ENCODE measurements around the gene BDNF.

DNA sequence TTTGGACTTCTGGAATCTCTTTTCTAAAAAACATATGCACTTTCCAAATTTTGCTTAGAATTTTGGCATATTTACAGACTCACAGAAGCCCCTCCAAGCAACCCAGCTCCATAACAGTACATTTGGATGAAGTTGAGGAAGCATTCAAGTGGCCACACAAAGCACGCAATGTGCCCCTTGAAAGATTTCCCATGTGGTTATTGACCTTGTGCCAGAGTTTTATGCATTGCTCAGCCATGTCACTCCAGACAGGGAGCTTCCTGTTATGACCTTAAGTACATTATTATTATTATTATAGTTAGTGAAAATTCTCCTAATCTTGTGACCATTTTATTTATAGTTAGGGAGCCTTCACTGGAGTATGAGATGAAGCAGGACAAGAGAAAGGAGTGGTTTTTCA lies 35.0 kb upstream of the BDNF start:
- TF ChIP-seq, protein P1, sequence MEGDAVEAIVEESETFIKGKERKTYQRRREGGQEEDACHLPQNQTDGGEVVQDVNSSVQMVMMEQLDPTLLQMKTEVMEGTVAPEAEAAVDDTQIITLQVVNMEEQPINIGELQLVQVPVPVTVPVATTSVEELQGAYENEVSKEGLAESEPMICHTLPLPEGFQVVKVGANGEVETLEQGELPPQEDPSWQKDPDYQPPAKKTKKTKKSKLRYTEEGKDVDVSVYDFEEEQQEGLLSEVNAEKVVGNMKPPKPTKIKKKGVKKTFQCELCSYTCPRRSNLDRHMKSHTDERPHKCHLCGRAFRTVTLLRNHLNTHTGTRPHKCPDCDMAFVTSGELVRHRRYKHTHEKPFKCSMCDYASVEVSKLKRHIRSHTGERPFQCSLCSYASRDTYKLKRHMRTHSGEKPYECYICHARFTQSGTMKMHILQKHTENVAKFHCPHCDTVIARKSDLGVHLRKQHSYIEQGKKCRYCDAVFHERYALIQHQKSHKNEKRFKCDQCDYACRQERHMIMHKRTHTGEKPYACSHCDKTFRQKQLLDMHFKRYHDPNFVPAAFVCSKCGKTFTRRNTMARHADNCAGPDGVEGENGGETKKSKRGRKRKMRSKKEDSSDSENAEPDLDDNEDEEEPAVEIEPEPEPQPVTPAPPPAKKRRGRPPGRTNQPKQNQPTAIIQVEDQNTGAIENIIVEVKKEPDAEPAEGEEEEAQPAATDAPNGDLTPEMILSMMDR (conservative IDR thresholded peaks at IDR 0.05; ENCODE audit: low read depth in 2 of 2), result no peak
- TF ChIP-seq JUNB (IDR thresholded peaks at IDR 0.05; ENCODE audit: unreplicated experiment) (no peak), POLR2AphosphoS5 (IDR thresholded peaks at IDR 0.05; ENCODE audit: low read depth) (no peak), CREB1 (CRISPR knock-in tag; IDR thresholded peaks at IDR 0.05; ENCODE audit: low read depth) (no peak), EZH2phosphoT487 (IDR thresholded peaks at IDR 0.05; ENCODE audit: unreplicated experiment) (no peak), EZH2 (IDR thresholded peaks at IDR 0.05; ENCODE audit: low read depth, unreplicated experiment) (no peak), ZNF331 (CRISPR knock-in tag; IDR thresholded peaks at IDR 0.05; ENCODE audit: low read depth) (no peak), ZNF114 (CRISPR knock-in tag; IDR thresholded peaks at IDR 0.05) (no peak), NANOG (IDR thresholded peaks at IDR 0.05; ENCODE audit: borderline replicate concordance) (no peak), STAT1 (IDR thresholded peaks at IDR 0.05; ENCODE audit: unreplicated experiment) (no peak)
- TF ChIP-seq, protein P2, sequence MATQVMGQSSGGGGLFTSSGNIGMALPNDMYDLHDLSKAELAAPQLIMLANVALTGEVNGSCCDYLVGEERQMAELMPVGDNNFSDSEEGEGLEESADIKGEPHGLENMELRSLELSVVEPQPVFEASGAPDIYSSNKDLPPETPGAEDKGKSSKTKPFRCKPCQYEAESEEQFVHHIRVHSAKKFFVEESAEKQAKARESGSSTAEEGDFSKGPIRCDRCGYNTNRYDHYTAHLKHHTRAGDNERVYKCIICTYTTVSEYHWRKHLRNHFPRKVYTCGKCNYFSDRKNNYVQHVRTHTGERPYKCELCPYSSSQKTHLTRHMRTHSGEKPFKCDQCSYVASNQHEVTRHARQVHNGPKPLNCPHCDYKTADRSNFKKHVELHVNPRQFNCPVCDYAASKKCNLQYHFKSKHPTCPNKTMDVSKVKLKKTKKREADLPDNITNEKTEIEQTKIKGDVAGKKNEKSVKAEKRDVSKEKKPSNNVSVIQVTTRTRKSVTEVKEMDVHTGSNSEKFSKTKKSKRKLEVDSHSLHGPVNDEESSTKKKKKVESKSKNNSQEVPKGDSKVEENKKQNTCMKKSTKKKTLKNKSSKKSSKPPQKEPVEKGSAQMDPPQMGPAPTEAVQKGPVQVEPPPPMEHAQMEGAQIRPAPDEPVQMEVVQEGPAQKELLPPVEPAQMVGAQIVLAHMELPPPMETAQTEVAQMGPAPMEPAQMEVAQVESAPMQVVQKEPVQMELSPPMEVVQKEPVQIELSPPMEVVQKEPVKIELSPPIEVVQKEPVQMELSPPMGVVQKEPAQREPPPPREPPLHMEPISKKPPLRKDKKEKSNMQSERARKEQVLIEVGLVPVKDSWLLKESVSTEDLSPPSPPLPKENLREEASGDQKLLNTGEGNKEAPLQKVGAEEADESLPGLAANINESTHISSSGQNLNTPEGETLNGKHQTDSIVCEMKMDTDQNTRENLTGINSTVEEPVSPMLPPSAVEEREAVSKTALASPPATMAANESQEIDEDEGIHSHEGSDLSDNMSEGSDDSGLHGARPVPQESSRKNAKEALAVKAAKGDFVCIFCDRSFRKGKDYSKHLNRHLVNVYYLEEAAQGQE (IDR thresholded peaks at IDR 0.05; ENCODE audit: unreplicated experiment), result no peak
- TF ChIP-seq, protein P3, sequence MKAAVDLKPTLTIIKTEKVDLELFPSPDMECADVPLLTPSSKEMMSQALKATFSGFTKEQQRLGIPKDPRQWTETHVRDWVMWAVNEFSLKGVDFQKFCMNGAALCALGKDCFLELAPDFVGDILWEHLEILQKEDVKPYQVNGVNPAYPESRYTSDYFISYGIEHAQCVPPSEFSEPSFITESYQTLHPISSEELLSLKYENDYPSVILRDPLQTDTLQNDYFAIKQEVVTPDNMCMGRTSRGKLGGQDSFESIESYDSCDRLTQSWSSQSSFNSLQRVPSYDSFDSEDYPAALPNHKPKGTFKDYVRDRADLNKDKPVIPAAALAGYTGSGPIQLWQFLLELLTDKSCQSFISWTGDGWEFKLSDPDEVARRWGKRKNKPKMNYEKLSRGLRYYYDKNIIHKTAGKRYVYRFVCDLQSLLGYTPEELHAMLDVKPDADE (IDR thresholded peaks at IDR 0.05), result no peak
- TF ChIP-seq, protein P4, sequence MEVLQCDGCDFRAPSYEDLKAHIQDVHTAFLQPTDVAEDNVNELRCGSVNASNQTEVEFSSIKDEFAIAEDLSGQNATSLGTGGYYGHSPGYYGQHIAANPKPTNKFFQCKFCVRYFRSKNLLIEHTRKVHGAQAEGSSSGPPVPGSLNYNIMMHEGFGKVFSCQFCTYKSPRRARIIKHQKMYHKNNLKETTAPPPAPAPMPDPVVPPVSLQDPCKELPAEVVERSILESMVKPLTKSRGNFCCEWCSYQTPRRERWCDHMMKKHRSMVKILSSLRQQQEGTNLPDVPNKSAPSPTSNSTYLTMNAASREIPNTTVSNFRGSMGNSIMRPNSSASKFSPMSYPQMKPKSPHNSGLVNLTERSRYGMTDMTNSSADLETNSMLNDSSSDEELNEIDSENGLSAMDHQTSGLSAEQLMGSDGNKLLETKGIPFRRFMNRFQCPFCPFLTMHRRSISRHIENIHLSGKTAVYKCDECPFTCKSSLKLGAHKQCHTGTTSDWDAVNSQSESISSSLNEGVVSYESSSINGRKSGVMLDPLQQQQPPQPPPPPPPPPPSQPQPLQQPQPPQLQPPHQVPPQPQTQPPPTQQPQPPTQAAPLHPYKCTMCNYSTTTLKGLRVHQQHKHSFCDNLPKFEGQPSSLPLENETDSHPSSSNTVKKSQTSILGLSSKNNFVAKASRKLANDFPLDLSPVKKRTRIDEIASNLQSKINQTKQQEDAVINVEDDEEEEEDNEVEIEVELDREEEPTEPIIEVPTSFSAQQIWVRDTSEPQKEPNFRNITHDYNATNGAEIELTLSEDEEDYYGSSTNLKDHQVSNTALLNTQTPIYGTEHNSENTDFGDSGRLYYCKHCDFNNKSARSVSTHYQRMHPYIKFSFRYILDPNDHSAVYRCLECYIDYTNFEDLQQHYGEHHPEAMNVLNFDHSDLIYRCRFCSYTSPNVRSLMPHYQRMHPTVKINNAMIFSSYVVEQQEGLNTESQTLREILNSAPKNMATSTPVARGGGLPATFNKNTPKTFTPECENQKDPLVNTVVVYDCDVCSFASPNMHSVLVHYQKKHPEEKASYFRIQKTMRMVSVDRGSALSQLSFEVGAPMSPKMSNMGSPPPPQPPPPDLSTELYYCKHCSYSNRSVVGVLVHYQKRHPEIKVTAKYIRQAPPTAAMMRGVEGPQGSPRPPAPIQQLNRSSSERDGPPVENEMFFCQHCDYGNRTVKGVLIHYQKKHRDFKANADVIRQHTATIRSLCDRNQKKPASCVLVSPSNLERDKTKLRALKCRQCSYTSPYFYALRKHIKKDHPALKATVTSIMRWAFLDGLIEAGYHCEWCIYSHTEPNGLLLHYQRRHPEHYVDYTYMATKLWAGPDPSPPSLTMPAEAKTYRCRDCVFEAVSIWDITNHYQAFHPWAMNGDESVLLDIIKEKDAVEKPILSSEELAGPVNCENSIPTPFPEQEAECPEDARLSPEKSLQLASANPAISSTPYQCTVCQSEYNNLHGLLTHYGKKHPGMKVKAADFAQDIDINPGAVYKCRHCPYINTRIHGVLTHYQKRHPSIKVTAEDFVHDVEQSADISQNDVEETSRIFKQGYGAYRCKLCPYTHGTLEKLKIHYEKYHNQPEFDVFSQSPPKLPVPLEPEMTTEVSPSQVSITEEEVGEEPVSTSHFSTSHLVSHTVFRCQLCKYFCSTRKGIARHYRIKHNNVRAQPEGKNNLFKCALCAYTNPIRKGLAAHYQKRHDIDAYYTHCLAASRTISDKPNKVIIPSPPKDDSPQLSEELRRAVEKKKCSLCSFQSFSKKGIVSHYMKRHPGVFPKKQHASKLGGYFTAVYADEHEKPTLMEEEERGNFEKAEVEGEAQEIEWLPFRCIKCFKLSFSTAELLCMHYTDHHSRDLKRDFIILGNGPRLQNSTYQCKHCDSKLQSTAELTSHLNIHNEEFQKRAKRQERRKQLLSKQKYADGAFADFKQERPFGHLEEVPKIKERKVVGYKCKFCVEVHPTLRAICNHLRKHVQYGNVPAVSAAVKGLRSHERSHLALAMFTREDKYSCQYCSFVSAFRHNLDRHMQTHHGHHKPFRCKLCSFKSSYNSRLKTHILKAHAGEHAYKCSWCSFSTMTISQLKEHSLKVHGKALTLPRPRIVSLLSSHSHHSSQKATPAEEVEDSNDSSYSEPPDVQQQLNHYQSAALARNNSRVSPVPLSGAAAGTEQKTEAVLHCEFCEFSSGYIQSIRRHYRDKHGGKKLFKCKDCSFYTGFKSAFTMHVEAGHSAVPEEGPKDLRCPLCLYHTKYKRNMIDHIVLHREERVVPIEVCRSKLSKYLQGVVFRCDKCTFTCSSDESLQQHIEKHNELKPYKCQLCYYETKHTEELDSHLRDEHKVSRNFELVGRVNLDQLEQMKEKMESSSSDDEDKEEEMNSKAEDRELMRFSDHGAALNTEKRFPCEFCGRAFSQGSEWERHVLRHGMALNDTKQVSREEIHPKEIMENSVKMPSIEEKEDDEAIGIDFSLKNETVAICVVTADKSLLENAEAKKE (CRISPR knock-in tag; IDR thresholded peaks at IDR 0.05), result no peak

Data from GM23338 (cell line).